ENCODE measurements around the gene FRYL. TPM values are rescaled to one million over a fixed set of nuclear protein-coding genes. Genes with fewer than 3 reads are reported as not detected.

Gene FRYL
- total RNA-seq, 2 donors from 2014 or later = 29.7 to 47.0 TPM

DNA sequence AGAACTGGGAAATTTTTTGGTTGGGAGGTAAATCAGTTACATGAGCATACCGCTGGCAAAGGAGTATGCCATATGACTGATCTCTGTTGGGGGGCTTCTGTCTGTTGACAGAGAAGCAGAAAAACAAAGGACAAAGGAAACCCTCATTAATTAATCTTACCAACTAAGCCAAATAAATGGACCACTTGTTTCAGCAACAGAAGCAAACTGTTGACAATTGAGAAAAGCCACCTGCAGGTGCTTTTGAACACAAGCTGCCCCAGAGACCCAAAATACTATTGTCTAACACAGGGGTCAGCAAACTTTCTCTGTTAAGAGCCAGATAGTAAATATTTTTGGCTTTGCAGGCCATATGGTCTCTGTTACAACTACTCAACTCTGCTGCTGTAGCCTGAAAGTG is 7.0 kb upstream of the FRYL start:
- no peak overlapping the region for H3K27ac ChIP-seq
- intact Hi-C loops (cut with DNase I) = no loop called here
- H3K9me3 ChIP-seq = no peaks in the 10 kb centered on the region
- ATAC-seq (no peak), DNase-seq (no peak)
- TF ChIP-seq, protein P1, sequence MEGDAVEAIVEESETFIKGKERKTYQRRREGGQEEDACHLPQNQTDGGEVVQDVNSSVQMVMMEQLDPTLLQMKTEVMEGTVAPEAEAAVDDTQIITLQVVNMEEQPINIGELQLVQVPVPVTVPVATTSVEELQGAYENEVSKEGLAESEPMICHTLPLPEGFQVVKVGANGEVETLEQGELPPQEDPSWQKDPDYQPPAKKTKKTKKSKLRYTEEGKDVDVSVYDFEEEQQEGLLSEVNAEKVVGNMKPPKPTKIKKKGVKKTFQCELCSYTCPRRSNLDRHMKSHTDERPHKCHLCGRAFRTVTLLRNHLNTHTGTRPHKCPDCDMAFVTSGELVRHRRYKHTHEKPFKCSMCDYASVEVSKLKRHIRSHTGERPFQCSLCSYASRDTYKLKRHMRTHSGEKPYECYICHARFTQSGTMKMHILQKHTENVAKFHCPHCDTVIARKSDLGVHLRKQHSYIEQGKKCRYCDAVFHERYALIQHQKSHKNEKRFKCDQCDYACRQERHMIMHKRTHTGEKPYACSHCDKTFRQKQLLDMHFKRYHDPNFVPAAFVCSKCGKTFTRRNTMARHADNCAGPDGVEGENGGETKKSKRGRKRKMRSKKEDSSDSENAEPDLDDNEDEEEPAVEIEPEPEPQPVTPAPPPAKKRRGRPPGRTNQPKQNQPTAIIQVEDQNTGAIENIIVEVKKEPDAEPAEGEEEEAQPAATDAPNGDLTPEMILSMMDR (IDR thresholded peaks at IDR 0.05) = no peak
- TF ChIP-seq POLR2A (IDR thresholded peaks at IDR 0.05) = no peak
- H3K4me1 ChIP-seq = no peaks in the 10 kb centered on the region
- no peak overlapping the region for H3K4me3 ChIP-seq
- no peaks in the 10 kb centered on the region for H3K27me3 ChIP-seq
- H3K36me3 ChIP-seq (replicated peaks in 1 of 2; ENCODE audit: insufficient read depth in 1 of 2, low read depth in 2 of 2) = no peaks in the 10 kb centered on the region
- 65 to 69% methylated on average over 1 of the region's 1 CpG for WGBS, 2 donors

DNA sequence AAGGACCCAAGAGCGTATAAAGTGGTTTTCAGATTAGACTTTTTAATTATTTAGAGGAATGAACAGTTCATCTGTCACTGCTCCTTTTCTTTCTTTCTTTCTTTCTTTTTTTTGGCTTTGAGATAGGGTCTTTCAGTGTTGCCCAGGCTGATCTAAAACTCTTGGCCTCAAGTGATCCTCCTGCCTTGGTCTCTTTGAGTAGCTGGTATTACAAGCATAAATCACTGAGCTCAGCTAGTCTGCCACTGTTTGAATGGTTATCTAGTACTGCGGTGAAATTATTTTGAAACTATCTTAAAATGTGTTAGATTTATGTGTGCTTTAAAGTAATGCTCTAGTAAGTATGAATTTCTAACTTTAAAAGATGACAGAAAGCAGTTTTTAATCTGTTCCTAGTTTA is 6.5 kb upstream of the FRYL start:
- H3K4me1 ChIP-seq = no peaks in the 10 kb centered on the region
- H3K9me3 ChIP-seq = no peaks in the 10 kb centered on the region
- H3K27me3 ChIP-seq = no peaks in the 10 kb centered on the region
- H3K4me3 ChIP-seq = no peak overlapping the region
- WGBS, 2 donors = 87 to 89% methylated on average over 2 of the region's 2 CpGs
- TF ChIP-seq POLR2A (IDR thresholded peaks at IDR 0.05) = no peak
- TF ChIP-seq, protein P1 (IDR thresholded peaks at IDR 0.05) = no peak
- H3K36me3 ChIP-seq (replicated peaks in 1 of 2; ENCODE audit: insufficient read depth in 1 of 2, low read depth in 2 of 2) = no peaks in the 10 kb centered on the region
- ATAC-seq = no peak
- H3K27ac ChIP-seq = no peak overlapping the region
- no peak for DNase-seq
- intact Hi-C loops (cut with DNase I) = no loop called here

DNA sequence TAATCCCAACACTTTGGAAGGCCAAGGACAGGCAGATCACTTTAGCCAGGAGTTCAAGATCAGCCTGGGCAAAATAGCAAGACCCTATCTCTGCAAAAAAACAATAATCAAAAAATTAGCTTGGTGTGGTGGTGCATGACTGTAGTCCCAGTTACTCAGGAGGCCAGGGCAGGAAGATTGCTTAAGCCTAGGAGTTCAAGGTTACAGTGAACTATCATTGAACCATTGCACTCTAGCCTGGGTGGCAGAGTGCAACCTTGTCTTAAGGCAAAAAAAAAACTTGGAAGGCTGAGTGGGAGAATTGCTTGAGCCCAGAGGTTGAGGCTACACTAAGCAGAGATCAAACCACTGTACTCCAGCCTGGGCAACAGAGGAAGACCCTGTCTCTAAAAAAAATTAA is 5.2 kb upstream of the FRYL start:
- Histone ChIP-seq H3K4me1 (no peaks in the 10 kb centered on the region), H3K27ac (no peak overlapping the region), H3K27me3 (no peaks in the 10 kb centered on the region), H3K9me3 (no peaks in the 10 kb centered on the region), H3K4me3 (no peak overlapping the region), H3K36me3 (replicated peaks in 1 of 2; ENCODE audit: insufficient read depth in 1 of 2, low read depth in 2 of 2) (no peaks in the 10 kb centered on the region)
- DNase-seq (no peak), ATAC-seq (no peak)
- no peak for TF ChIP-seq POLR2A (IDR thresholded peaks at IDR 0.05)
- TF ChIP-seq, protein P1 (IDR thresholded peaks at IDR 0.05) = no peak
- intact Hi-C loops (cut with DNase I) = no loop called here

DNA sequence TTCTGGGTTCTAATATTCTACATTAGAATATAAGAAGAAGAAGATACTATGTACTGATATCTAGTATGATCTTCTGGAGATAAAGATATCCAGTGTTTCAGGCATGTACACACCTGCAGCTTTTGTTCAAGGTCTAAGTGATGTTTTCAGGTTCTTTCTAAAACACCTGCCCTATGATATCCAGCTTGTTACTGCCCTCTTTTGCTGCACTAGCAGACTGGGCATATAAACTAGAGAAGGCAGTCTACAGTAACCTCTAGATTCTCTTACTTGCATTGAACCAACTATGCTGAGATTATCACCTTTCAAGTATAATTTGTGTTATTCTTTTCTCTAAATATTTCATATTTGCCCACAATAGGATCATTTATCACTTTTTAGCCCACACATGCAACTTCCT is 1.9 kb upstream of the FRYL start:
- TF ChIP-seq POLR2A (IDR thresholded peaks at IDR 0.05) = no peak
- DNase-seq (no peak), ATAC-seq (no peak)
- Histone ChIP-seq H3K4me1 (peaks cover 14% of the 10 kb centered on the region), H3K36me3 (replicated peaks in 1 of 2; ENCODE audit: insufficient read depth in 1 of 2, low read depth in 2 of 2) (no peaks in the 10 kb centered on the region), H3K27me3 (no peaks in the 10 kb centered on the region), H3K9me3 (no peaks in the 10 kb centered on the region), H3K4me3 (no peak overlapping the region), H3K27ac (no peak overlapping the region)
- intact Hi-C loops (cut with DNase I) = no loop called here

DNA sequence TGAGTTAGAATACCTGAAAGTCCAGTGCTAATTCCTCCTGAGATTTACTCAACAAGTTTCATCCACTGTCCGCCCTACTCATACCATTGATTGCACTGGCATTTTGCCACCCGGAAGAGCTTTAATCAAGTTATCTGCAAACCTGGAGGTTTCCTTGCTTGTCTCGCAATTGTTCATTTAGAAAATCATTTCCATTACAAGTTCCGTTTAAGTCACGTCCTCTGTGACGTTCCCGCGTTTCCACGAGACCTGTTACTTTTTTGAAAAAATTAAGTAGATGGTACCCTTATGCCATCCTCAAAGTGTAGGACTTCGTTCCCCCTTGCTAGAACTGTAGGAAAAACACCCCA is 761 bp upstream of the FRYL start:
- TF ChIP-seq, protein P1 (IDR thresholded peaks at IDR 0.05) = no peak
- TF ChIP-seq POLR2A (IDR thresholded peaks at IDR 0.05) = no peak
- no peaks in the 10 kb centered on the region for H3K27me3 ChIP-seq
- peak overlapping the region; percentile 37 to 99 (median 80) for H3K27ac ChIP-seq

More for the DNA sequence above, 761 bp upstream of the FRYL start:
- peaks cover 23% of the 10 kb centered on the region for H3K4me1 ChIP-seq
- H3K9me3 ChIP-seq = no peaks in the 10 kb centered on the region
- no peaks in the 10 kb centered on the region for H3K36me3 ChIP-seq (replicated peaks in 1 of 2; ENCODE audit: insufficient read depth in 1 of 2, low read depth in 2 of 2)
- 0% methylated on average over 10 of the region's 10 CpGs for WGBS, 2 donors
- intact Hi-C loops (cut with DNase I) = no loop called here
- DNase-seq = peak; percentile 56 to 63 (median 60)
- no peak for ATAC-seq
- H3K4me3 ChIP-seq = peak overlapping the region; percentile 38 to 46
